Stimulated activated CD4-positive, alpha-beta T cell treated with anti-CD3 and anti-CD28 coated beads, Interleukin-12 subunit alpha, Interleukin-12 subunit beta, amount 100 ng/mL, for 4 hours (primary cell): ENCODE data around the gene GALNT4.

Source experiments
- DNase-seq: peaks from one replicate; pipeline ENCODE4 v3.0.0-alpha.2; 2020

The GALNT4 gene

GRCh38 chr12:89524541-89525304 lies at the start of gene GALNT4:
GALNT4 (minus strand) TSS chr12:89524796; CDS start chr12:89524549, 247 bp downstream.
- peak; percentile 61 for DNase-seq

- DNase-seq: no peak
Measured at GRCh38 chr12:89573051-89573810, 48.6 kb upstream of the GALNT4 start.

GRCh38 chr12:89571491-89572195 lies 47.0 kb upstream of the GALNT4 start:
- DNase-seq: no peak

- DNase-seq: no peak
Measured at GRCh38 chr12:89568484-89568883, 43.9 kb upstream of the GALNT4 start.

- no peak for DNase-seq
Measured at GRCh38 chr12:89567691-89568239, 43.2 kb upstream of the GALNT4 start.

GRCh38 chr12:89566615-89567014 lies 42.0 kb upstream of the GALNT4 start:
- DNase-seq: no peak

- DNase-seq: no peak
Measured at GRCh38 chr12:89565002-89565401, 40.4 kb upstream of the GALNT4 start.

GRCh38 chr12:89559753-89560152 lies 35.2 kb upstream of the GALNT4 start:
- DNase-seq: no peak

GRCh38 chr12:89556976-89557375 lies 32.4 kb upstream of the GALNT4 start:
- no peak for DNase-seq

- no peak for DNase-seq
Measured at GRCh38 chr12:89552376-89552775, 27.8 kb upstream of the GALNT4 start.

GRCh38 chr12:89551747-89552146 lies 27.2 kb upstream of the GALNT4 start:
- DNase-seq: no peak

- no peak for DNase-seq
Measured at GRCh38 chr12:89547101-89547500, 22.5 kb upstream of the GALNT4 start.

- no peak for DNase-seq
Measured at GRCh38 chr12:89546151-89546550, 21.6 kb upstream of the GALNT4 start.

GRCh38 chr12:89544681-89545184 lies 20.1 kb upstream of the GALNT4 start:
- no peak for DNase-seq

GRCh38 chr12:89544022-89544421 lies 19.4 kb upstream of the GALNT4 start:
- no peak for DNase-seq

GRCh38 chr12:89542912-89543592 lies 18.5 kb upstream of the GALNT4 start:
- peak; percentile 48 for DNase-seq

- no peak for DNase-seq
Measured at GRCh38 chr12:89542236-89542635, 17.6 kb upstream of the GALNT4 start.

- no peak for DNase-seq
Measured at GRCh38 chr12:89540586-89540985, 16.0 kb upstream of the GALNT4 start.

GRCh38 chr12:89539426-89540223 lies 15.0 kb upstream of the GALNT4 start:
- DNase-seq: no peak

- DNase-seq: no peak
Measured at GRCh38 chr12:89538897-89539296, 14.3 kb upstream of the GALNT4 start.

GRCh38 chr12:89537389-89537788 lies 12.8 kb upstream of the GALNT4 start:
- no peak for DNase-seq

GRCh38 chr12:89529738-89530137 lies 5.1 kb upstream of the GALNT4 start:
- DNase-seq: no peak
